Adipocyte (in vitro differentiated cells): ENCODE measurements around the gene TSPAN18.

ENCODE experiments used
- DNase-seq: peaks from one replicate; pipeline ENCODE4 v3.0.0-alpha.2; 2015; ENCODE audit warnings: low read depth
- H3K27me3 ChIP-seq: replicated peaks from 2 replicates; pipeline ENCODE4 v1.7.0; 2013; ENCODE audit warnings: mild to moderate bottlenecking, low read length, moderate library complexity; ENCODE audit not compliant: control insufficient read depth, insufficient read depth
- H3K36me3 ChIP-seq: 2 replicates; pipeline ENCODE4 v1.7.0; 2013; ENCODE audit warnings: low read length, mild to moderate bottlenecking, moderate library complexity; ENCODE audit not compliant: control insufficient read depth, insufficient read depth, severe bottlenecking
- H3K4me1 ChIP-seq: 2 replicates; pipeline ENCODE4 v1.7.0; 2013; ENCODE audit warnings: mild to moderate bottlenecking, low read length, moderate library complexity; ENCODE audit not compliant: control insufficient read depth, insufficient read depth
- H3K4me3 ChIP-seq: 2 replicates; pipeline ENCODE4 v1.7.0; 2013; ENCODE audit warnings: mild to moderate bottlenecking, low read length, moderate library complexity
- H3K9ac ChIP-seq: 2 replicates; pipeline ENCODE4 v1.7.0; 2013; ENCODE audit warnings: mild to moderate bottlenecking, low read length, moderate library complexity
- H3K9me3 ChIP-seq: 2 replicates; pipeline ENCODE4 v1.7.0; 2013; ENCODE audit warnings: mild to moderate bottlenecking, low read length, moderate library complexity; ENCODE audit not compliant: control insufficient read depth

TSPAN18 gene

DNA sequence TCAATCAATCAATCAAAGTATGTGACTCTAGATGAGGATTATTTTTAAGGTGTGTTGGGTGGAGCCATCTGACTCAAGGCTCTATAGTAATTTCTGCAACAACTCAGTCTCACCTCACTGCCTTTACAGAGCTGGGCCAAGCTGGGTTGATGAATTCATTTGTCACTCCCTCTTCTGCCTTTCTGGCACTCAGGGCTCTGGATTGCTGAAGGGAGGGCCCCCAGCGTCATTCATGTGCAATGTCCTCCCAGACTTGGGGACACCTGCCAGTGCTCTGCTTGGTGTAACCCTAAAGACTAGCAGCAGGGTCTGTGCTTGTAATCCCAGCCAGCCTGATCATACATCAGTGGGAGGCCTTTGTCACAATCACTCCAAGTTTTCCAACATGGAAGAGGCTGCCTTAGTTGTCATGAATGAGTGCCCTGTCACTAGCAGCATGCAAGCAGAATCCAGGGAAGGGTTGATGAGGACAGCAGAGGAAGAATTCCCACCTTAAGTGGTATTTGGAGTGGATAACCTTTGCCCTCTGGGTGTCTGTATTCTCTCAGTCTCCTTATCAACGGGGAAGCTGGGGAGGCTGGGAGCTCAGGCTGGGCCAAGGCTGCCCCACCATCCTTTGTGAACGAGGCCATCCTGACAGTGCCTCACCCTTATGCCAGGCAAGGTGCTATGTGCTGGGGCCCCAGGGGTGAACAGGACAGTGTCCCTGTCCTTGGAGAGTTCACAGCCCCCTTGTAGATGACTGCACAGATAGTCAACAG is 225.9 kb downstream of the TSPAN18 start:
- peaks cover 26% of the 10 kb centered on the region for H3K4me1 ChIP-seq

DNA sequence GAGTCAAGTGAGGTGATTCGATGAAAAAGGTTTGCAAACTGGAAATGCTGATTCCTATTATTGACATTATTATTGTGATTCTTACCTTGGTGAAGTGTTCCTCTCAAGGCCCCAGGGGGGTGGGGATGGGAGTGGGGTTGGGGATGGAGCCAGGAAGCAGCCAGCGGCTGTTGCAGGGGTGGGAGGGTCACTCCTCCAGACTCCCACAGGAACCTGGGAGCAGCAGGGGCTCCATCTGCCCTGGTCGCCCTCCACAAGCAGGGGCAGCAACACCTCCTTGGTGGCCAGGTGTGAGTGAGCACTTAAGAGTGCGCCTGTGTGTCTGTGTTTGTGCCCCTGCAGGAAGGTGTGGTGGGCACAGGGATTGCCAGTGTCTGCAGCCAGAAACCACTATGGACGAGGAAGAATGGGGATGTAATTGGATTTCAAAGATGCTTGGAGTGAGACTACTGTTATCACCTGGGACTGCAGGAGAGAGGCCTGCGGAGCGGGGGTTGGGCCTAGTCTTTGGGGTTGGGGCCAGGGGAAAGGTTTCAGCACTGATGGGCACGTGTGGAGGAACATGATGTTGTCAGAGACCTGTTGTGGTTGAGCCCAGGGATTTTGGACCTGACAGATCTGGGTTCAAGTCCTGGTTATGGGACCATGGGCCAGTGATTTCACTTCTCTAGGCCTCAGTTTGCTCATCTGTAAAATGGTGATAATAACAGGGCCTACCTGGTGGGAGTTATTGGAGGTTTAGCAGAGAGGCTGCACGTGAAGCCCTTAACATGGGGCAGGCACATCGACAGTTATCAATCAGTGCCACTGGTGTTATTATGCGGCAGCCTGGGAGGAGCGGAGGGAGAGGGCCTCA is 227.5 kb downstream of the TSPAN18 start:
- DNase-seq: no peak
- Histone ChIP-seq H3K4me1 (peaks cover 13% of the 10 kb centered on the region), H3K9me3 (no peaks in the 10 kb centered on the region), H3K27me3 (no peaks in the 10 kb centered on the region), H3K9ac (no peak overlapping the region), H3K4me3 (no peak overlapping the region), H3K36me3 (no peaks in the 10 kb centered on the region)

More for the DNA sequence above, 225.9 kb downstream of the TSPAN18 start:
- Histone ChIP-seq H3K27me3 (no peaks in the 10 kb centered on the region), H3K9ac (no peak overlapping the region), H3K36me3 (no peaks in the 10 kb centered on the region), H3K4me3 (no peak overlapping the region), H3K9me3 (no peaks in the 10 kb centered on the region)
- DNase-seq: no peak

DNA sequence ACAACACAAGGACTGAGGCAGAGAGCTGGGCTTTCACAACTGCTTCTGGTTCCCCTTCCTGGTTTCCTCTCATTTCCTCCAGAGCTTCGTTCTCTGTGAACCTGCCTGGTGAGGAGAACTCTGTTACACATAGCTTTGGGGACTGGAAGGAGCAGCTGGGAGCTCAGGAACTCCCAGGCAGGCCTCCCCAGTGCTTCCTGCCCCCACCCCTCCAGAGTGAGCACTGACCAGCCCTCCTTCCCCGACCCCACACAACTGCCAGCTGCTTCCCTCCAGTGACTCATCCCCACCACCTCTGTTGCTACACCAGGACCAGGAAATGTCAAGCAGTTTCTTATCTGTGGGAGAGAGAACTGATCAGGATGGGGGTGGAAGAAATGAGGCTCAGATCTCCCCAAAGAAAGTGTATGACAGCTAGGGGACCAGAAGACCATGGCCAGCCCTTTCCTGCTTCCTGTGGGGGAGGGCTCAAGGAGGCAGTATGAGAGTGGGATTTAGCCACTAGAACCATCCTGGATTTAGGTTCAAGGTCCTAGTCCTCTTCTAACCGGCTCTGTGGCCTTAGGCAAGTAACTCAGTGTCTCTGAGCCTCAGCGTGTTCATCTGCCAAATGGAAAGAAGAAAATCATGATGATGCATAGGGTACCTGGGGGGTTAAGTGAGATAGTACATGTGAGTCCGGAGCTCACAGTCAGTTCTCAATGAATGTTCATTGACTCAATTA is 228.4 kb downstream of the TSPAN18 start:
- no peaks in the 10 kb centered on the region for H3K27me3 ChIP-seq
- peak; percentile 72 for DNase-seq
- H3K9ac ChIP-seq: peak overlapping the region; percentile 47

DNA sequence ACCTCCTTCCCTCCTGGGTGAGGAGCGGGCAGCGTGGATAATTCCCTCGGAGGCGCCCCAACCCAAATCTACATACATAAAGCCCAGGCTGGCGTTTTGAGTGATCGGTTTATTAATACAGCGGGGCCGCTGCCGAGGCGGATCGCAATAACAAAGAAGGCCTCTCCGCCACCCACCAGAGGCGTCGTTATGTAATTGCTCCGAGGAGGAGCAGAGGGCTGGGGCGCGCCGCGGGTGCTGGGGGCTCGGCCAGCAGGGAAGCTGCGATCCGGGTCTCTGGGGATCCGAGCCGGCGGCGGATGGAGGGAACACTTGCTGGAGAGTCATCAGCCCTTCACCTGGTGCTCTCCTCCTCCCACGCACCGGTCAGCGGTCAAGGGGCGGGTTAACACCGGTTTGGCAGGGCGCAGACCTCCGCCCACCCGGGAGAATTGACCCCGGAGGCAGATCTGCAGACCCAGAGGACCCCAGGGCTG is 230.3 kb downstream of the TSPAN18 start:
- Histone ChIP-seq H3K4me1 (peaks cover 13% of the 10 kb centered on the region), H3K36me3 (no peaks in the 10 kb centered on the region), H3K9me3 (no peaks in the 10 kb centered on the region), H3K9ac (no peak overlapping the region), H3K27me3 (no peaks in the 10 kb centered on the region), H3K4me3 (no peak overlapping the region)
- no peak for DNase-seq

More for the DNA sequence above, 228.4 kb downstream of the TSPAN18 start:
- Histone ChIP-seq H3K4me1 (peaks cover 13% of the 10 kb centered on the region), H3K9me3 (no peaks in the 10 kb centered on the region), H3K36me3 (no peaks in the 10 kb centered on the region), H3K4me3 (no peak overlapping the region)

DNA sequence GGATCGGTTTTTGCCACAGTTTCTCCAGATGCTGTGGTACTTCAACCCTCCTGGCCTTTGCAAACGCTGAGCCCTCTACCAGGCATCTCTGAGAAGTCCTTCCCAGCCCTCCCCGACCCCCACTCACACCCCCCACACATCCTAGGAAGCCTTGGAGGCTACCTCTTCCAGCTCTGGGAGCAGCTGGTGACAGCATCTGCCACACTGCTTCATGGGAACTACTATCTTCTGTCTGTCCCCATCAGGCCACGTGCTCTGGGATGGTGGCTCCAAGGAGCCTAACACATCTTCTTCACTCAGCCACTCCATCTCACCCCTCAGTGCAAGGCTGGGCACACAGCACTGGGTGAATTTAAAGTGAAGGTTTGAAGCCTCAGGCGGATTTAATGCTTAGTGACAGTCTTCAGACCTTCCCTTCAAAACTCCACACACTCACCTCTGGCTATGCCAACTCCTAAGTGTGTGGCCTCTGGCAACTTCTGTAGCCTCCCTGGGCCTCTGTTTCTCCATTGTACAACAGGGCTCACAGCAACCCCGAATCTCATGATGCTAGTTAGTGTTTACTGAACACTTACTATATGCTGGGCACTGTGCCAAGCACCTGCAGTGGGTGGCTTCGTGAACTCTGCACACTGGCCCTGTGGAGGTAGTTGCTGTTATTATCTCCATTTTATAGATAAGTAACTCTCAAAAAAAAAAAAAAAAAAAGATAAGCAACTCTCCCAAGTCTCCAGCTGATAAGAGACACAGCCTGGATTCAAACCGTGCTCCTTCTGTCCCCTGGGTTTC is 231.2 kb downstream of the TSPAN18 start:
- no peak for DNase-seq
- H3K36me3 ChIP-seq: no peaks in the 10 kb centered on the region
- H3K9ac ChIP-seq: no peak overlapping the region
- no peaks in the 10 kb centered on the region for H3K27me3 ChIP-seq
- no peaks in the 10 kb centered on the region for H3K9me3 ChIP-seq
- H3K4me3 ChIP-seq: no peak overlapping the region
- peaks cover 13% of the 10 kb centered on the region for H3K4me1 ChIP-seq

DNA sequence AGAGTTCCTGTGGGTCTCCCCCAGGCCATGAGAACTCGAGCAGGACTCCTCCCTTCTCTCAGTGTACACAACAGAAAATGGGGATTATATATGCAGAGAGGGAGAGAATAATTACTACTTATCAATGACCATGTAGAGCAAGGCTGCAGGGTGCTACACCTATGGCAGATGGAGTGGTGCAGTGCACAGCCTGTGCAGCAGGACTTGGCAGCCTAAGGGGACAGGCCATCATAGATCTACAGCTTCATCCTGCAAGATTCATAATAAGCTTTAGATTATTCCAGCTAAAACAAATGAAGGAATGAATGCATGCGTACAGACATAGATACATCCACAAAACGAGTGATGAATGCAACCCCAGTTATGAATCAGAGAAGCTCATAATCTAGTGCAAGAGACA is 232.3 kb downstream of the TSPAN18 start:
- no peaks in the 10 kb centered on the region for H3K36me3 ChIP-seq
- H3K4me3 ChIP-seq: no peak overlapping the region
- no peak for DNase-seq
- H3K9ac ChIP-seq: no peak overlapping the region
- H3K27me3 ChIP-seq: no peaks in the 10 kb centered on the region
- H3K9me3 ChIP-seq: no peaks in the 10 kb centered on the region
- H3K4me1 ChIP-seq: peaks cover 13% of the 10 kb centered on the region

DNA sequence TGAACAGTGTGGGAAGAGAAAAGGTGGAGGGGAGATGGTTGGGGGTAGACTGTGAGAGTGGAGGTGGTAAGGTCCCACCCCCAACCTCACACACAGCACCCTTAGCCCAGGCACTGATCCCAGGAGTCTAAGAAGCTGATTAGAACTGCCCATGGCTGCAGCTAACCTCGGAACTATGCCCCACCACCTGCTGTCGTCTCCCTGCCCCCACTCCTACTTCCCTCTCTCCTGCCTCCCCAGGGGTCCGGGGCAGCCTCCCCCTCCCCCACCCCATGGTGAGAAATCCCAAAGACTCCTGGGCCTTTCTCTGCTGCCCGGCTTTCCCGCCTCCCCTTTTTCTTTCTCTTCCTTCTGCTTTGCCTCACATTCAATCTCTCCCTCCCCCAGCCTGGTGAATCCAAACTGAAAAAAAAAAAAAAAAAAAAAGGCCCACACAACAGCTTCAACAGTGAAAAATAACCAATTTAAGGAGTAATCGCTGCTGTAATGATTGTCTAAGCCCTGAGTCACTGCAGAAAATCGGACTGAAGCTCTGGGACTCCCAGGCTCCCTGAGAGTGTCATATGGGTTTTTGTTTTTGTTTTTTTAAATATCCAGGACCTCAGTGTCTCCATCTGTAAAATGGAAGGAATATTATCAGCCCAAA is 233.6 kb downstream of the TSPAN18 start:
- H3K27me3 ChIP-seq: no peaks in the 10 kb centered on the region
- peaks cover 12% of the 10 kb centered on the region for H3K4me1 ChIP-seq
- no peak overlapping the region for H3K9ac ChIP-seq
- no peaks in the 10 kb centered on the region for H3K36me3 ChIP-seq
- H3K4me3 ChIP-seq: no peak overlapping the region
- H3K9me3 ChIP-seq: no peaks in the 10 kb centered on the region
- DNase-seq: no peak

DNA sequence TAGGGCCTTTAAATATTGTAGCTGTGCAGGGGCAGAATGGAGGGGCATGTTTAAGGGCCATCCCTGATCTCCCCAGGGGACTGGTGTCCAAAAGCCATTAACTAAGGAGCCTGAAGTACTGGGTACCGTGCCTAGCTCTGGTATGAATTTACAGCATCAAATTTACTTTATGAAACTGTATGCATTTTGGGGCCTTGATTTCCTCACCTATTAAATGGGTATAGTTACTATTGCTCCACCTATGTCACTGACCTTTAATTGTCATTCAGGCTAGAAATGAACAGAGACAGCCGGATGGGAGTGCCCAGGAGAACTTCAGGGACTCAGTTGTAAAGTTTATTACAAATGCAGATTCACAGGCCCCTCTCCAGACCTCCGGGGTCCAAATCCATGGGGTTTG is 235.7 kb downstream of the TSPAN18 start:
- Histone ChIP-seq H3K4me3 (no peak overlapping the region), H3K4me1 (peaks cover 7% of the 10 kb centered on the region), H3K27me3 (no peaks in the 10 kb centered on the region), H3K36me3 (no peaks in the 10 kb centered on the region), H3K9me3 (no peaks in the 10 kb centered on the region), H3K9ac (no peak overlapping the region)
- no peak for DNase-seq

DNA sequence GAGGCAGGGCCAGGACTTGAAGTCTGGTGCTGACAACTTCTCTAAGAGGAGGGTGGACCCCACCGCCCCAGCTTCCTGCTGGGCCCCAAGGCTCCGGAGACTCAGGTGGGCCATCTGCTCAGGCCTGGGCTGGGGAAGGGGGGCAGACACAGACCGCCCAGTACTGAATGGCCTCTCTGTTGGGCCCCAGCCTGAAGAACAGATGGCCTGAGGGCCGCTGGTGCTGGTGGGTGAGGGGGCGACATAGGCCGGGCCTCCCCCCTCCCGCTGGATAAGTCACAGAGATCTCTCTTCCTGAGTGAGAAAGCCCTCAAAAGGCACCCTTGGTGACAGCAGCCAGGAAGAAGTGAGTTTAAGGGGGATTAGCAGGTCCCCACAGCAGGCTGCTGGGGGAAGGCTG is 236.4 kb downstream of the TSPAN18 start:
- DNase-seq: no peak
- H3K9ac ChIP-seq: no peak overlapping the region
- peaks cover 7% of the 10 kb centered on the region for H3K4me1 ChIP-seq
- H3K27me3 ChIP-seq: no peaks in the 10 kb centered on the region
- H3K36me3 ChIP-seq: no peaks in the 10 kb centered on the region
- H3K9me3 ChIP-seq: no peaks in the 10 kb centered on the region
- H3K4me3 ChIP-seq: no peak overlapping the region

DNA sequence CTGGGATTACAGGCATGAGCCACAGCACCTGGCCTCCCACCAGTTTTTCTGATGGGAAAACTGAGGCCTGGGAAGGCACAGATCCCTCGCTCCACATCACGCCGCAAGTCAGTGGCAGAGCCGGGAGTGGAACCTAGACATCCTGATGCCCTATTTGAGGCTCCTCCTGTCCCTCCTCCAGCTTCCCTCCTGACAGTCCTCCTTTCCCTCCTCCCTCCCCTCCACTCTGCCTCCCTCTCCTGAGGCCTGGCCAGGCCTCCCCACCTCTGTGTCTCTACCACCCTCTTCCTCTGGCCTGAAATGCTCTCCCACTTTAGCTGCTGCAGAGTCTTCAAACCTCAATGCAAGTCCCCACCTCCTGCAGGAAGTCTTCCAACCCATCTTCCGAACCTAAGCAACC is 237.2 kb downstream of the TSPAN18 start:
- no peak for DNase-seq

More for the DNA sequence above, 237.2 kb downstream of the TSPAN18 start:
- H3K9me3 ChIP-seq: no peaks in the 10 kb centered on the region
- no peaks in the 10 kb centered on the region for H3K36me3 ChIP-seq
- H3K9ac ChIP-seq: no peak overlapping the region
- peaks cover 7% of the 10 kb centered on the region for H3K4me1 ChIP-seq
- no peak overlapping the region for H3K4me3 ChIP-seq
- H3K27me3 ChIP-seq: no peaks in the 10 kb centered on the region
